HepG2 (cell line): ENCODE results near the gene CORO1C. TPM values are rescaled to one million over a fixed set of nuclear protein-coding genes. Genes with fewer than 3 reads are reported as not detected.
"Not testable (repeated sequence)": the region's sequence is repeated elsewhere in the genome, so short reads cannot be mapped to it uniquely, and the experiment has no call there.

Source experiments
- ATAC-seq: fragments of 200-7000 bp; cut with Tn5 transposase; 3 replicates; pipeline ENCODE4 v1.9.1; 2020; ENCODE audit warnings: mild to moderate bottlenecking, moderate library complexity
- BruUV-seq: library from RNA; stranded (reverse); fragments of 400-500 nt; replicated peaks from 2 replicates; lab custom pipeline; 2021; lab: Mats Ljungman, UMichigan
- CTCF ChIA-PET: fragments of 300-600 bp; formaldehyde crosslinking; extraction: SDS; loops from one replicate; lab custom pipeline; 2021; ENCODE audit warnings: low total read pairs, inconsistent platforms, low intra/inter-chr PET ratio; lab: Yijun Ruan, JAX
- POLR2A ChIA-PET: fragments of 350-600 bp; sonication (Branson Sonifier 250); formaldehyde crosslinking; loops from one replicate; lab custom pipeline; 2020; ENCODE audit warnings: antibody characterized with exemption, inconsistent platforms; lab: Yijun Ruan, JAX
- DNase-seq: peaks from one replicate; pipeline ENCODE4 v3.0.0-alpha.2; 2015; ENCODE audit warnings: low spot score
- FAIRE-seq: peaks from 3 replicates; lab custom pipeline; 2011; peaks lifted over from hg19 to GRCh38; lab: Jason Lieb, UNC
- H2AFZ ChIP-seq: one replicate; pipeline ENCODE4 v1.6.1; 2011; ENCODE audit warnings: low read length, inconsistent platforms
- H3K27ac ChIP-seq: fragments of 300-600 bp; 3 replicates; pipeline ENCODE4 v1.8.0; 2011; ENCODE audit warnings: mixed run types, mild to moderate bottlenecking, mixed read lengths, low read length, inconsistent platforms; ENCODE audit not compliant: insufficient read depth; ENCODE audit errors: extremely low read length
- H3K27me3 ChIP-seq, 2 experiments: fragments of 200-600 bp in 1 of 2; 2 replicates in 1 of 2; 3 replicates in 1 of 2; pipeline versions ENCODE4 v1.6.0 to v1.8.0; 2011; ENCODE audit warnings: low read length in 2 of 2, mild to moderate bottlenecking in 2 of 2, moderate library complexity in 2 of 2, inconsistent platforms in 1 of 2; ENCODE audit not compliant: insufficient read depth in 2 of 2, control insufficient read depth in 1 of 2
- H3K36me3 ChIP-seq, 2 experiments: fragments of 200-600 bp in 1 of 2; replicated peaks in 1 of 2; 2 replicates in 1 of 2; 3 replicates in 1 of 2; pipeline versions ENCODE4 v1.5.1 to v1.8.0; 2011; ENCODE audit warnings: low read length in 2 of 2, inconsistent platforms in 1 of 2; ENCODE audit not compliant: insufficient read depth in 2 of 2, control insufficient read depth in 1 of 2
- H3K4me1 ChIP-seq: 2 replicates; pipeline ENCODE4 v1.5.1; 2012; ENCODE audit warnings: low read length, inconsistent platforms; ENCODE audit not compliant: insufficient read depth
- H3K4me2 ChIP-seq: 2 replicates; pipeline ENCODE4 v1.6.0; 2011; ENCODE audit warnings: low read depth, low read length, inconsistent platforms
- H3K4me3 ChIP-seq, 3 experiments: fragments of 200-600 bp in 1 of 3; sonication (generic), shearing (Covaris generic) in 1 of 3; replicated peaks in 1 of 3; 2 replicates each; pipeline ENCODE4 v1.5.1; 2011 to 2016; ENCODE audit warnings: low read length in 3 of 3, inconsistent platforms in 2 of 3, low read depth in 2 of 3, mild to moderate bottlenecking in 2 of 3, control low read depth in 1 of 3, mixed read lengths in 1 of 3; ENCODE audit not compliant: insufficient read depth in 1 of 3
- H3K79me2 ChIP-seq: one replicate; pipeline ENCODE4 v1.6.1; 2011; ENCODE audit warnings: low read length, inconsistent platforms; ENCODE audit not compliant: insufficient read depth
- H3K9ac ChIP-seq: 2 replicates; pipeline ENCODE4 v1.6.0; 2011; ENCODE audit warnings: mild to moderate bottlenecking, low read depth, low read length, inconsistent platforms; ENCODE audit not compliant: insufficient read depth
- H3K9me3 ChIP-seq: 2 replicates; pipeline ENCODE4 v1.5.1; 2012; ENCODE audit warnings: mild to moderate bottlenecking, low read length
- H4K20me1 ChIP-seq: 2 replicates; pipeline ENCODE4 v1.6.0; 2011; ENCODE audit warnings: inconsistent platforms, mild to moderate bottlenecking, low read length, moderate library complexity; ENCODE audit not compliant: insufficient read depth
- WGBS: methylation state at CpG from one replicate; pipeline ENCODE4 v1.1.6; 2017; ENCODE audit warnings: low lambda C conversion rate; 5-methylcytosine and 5-hydroxymethylcytosine counted together
- in situ Hi-C: cut with HindIII; loops from 2 replicates; pipeline ENCODE4 v1.10.0; 2017; ENCODE audit warnings: low pct_unique_long_range_greater_than_20kb; ENCODE audit not compliant: extremely low pct_ligation_motif_present
- intact Hi-C: fragments of 100-400 bp; cut with micrococcal nuclease; formaldehyde crosslinking; loops from one replicate; pipeline ENCODE4 v1.10.0; 2022; ENCODE audit not compliant: unreplicated experiment
- polyA plus RNA-seq, 8 experiments: library from polyadenylated mRNA; depleted of rRNA in 3 of 8; stranded (reverse) in 7 of 8; unstranded in 1 of 8; fragments of >200 nt; fragmentation: Illumina TruSeq in 4 of 8; extraction: Trizol in 4 of 8; gene quantifications; 2 replicates each; pipeline versions ENCODE4 v1.2.1 to v1.2.3, GENCODE V29; 2011 to 2016; ENCODE audit warnings: low read depth in 4 of 8, missing spikeins in 1 of 8, mixed read lengths in 1 of 8; ENCODE audit not compliant: insufficient read depth in 1 of 8
- total RNA-seq, 5 experiments: library from RNA; depleted of rRNA; stranded (reverse); fragments of >200 nt; fragmentation: Illumina TruSeq; extraction: Trizol; gene quantifications; 2 replicates each; pipeline ENCODE4 v1.2.3, GENCODE V29; 2016; ENCODE audit warnings: low read depth in 1 of 5

The CORO1C gene
- total and polyA plus RNA-seq, 2 of the 13 experiments (the other 11 are each of a cell fraction or from before 2014, with no cell fraction given) = 73.7 to 131 TPM

DNA sequence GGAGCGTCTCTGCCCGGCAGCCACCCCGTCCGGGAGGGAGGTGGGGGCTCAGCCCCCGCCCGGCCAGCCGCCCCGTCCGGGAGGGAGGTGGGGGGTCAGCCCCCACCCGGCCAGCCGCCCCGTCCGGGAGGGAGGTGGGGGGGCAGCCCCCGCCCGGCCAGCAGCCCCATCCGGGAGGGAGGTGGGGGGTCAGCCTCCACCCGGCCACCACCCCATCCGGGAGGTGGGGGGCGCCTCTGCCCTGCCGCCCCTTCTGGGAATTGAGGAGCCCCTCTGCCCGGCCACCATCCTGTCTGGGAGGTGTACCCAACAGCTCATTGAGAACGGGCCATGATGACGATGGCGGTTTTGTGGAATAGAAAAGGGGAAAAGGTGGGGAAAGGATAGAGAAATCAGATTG is 75.1 kb downstream of the CORO1C start:
- peaks cover 20% of the 10 kb centered on the region for H3K4me1 ChIP-seq
- H2AFZ ChIP-seq, BruUV-seq, H4K20me1 ChIP-seq, H3K9ac ChIP-seq, ATAC-seq, POLR2A ChIA-PET, intact Hi-C loops, CTCF ChIA-PET, H3K79me2 ChIP-seq, H3K27me3 ChIP-seq, FAIRE-seq, H3K4me3 ChIP-seq, H3K27ac ChIP-seq, DNase-seq, H3K4me2 ChIP-seq, H3K9me3 ChIP-seq, in situ Hi-C loops: not testable (repeated sequence)
- over 99% methylated on average over 8 of the region's 24 CpGs for WGBS
- H3K36me3 ChIP-seq = peaks cover 23 to 57% of the 10 kb centered on the region in 2 experiments

DNA sequence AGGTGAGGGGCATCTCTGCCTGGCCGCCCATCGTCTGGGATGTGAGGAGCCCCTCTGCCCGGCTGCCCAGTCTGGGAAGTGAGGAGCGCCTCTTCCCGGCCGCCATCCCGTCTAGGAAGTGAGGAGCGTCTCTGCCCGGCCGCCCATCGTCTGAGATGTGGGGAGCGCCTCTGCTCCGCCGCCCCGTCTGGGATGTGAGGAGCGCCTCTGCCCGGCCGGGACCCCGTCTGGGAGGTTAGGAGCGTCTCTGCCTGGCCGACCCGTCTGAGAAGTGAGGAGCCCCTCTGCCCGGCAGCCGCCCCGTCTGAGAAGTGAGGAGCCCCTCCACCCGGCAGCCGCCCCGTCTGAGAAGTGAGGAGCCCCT is 75.5 kb downstream of the CORO1C start:
- DNase-seq, POLR2A ChIA-PET, CTCF ChIA-PET, H4K20me1 ChIP-seq, H3K27ac ChIP-seq, H3K9ac ChIP-seq, H3K79me2 ChIP-seq, H2AFZ ChIP-seq, H3K27me3 ChIP-seq, H3K4me2 ChIP-seq, H3K9me3 ChIP-seq, H3K4me3 ChIP-seq, intact Hi-C loops, in situ Hi-C loops, FAIRE-seq, BruUV-seq, ATAC-seq: not testable (repeated sequence)
- H3K36me3 ChIP-seq = peaks cover 24 to 62% of the 10 kb centered on the region in 2 experiments
- peaks cover 20% of the 10 kb centered on the region for H3K4me1 ChIP-seq
- WGBS = no CpG with 5 or more reads among the region's 28 CpGs

- POLR2A ChIA-PET, ATAC-seq, H2AFZ ChIP-seq, H3K4me3 ChIP-seq, H3K9ac ChIP-seq, H3K27me3 ChIP-seq, H3K9me3 ChIP-seq, H3K79me2 ChIP-seq, in situ Hi-C loops, H4K20me1 ChIP-seq, intact Hi-C loops, FAIRE-seq, H3K27ac ChIP-seq, H3K4me2 ChIP-seq, BruUV-seq, CTCF ChIA-PET, DNase-seq: not testable (repeated sequence)
- Histone ChIP-seq H3K4me1 (peaks cover 20% of the 10 kb centered on the region), H3K36me3 (peaks cover 23 to 57% of the 10 kb centered on the region in 2 experiments)
- 96% methylated on average over 9 of the region's 9 CpGs for WGBS
Measured at GRCh38 chr12:108654622-108655021, 76.7 kb downstream of the CORO1C start.
